ENCODE data around the gene RGPD3.
"Not testable (repeated sequence)": the region's sequence is repeated elsewhere in the genome, so short reads cannot be mapped to it uniquely, and the experiment has no call there.

The RGPD3 gene

DNA sequence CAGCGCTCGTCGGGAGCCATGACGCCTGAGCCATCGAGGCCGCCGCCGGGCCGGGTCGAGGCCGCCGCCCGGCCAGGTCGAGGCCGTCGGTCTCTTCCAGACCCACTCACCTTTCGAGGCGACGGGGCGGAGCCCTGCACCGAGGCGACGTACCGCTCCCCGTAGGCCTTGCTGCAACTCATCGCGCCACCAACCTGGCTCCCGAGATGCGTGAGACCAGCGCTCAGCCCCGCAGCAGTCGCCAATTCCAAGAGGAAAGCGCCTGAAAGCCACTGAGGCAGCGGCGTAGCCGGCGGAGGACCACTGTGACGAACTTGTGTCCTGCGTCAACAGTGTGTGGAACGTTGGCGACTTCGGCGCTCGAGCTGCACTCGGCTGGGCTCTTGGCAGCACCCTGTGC, at the start of gene RGPD3:
TSS of gene RGPD3 (minus strand) at position 307 of the 400 bp plus-strand sequence. CDS start at position 182, 125 bp downstream.
- not testable (repeated sequence) for DNase-seq (ENCODE audit: low spot score)

DNA sequence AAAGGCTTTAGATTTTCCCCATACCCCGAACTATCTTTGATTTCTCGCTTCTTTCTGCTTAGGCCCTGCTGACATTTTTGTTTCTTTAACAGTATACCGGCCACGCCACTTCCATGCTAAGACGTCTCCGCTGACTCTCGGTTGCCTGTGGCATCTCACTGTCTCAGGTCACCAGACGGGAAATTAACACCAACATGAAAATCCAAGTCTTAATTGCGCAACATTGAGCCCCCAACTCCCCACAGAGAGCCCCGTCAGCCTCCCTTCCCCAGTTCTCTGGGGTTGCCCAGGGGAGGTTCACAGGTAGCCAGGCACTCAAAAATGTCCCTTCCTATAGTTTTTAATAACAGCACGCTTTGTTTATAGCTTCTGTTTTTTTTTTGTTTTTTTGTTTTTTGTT, 49.1 kb upstream of the RGPD3 start:
- DNase-seq (ENCODE audit: low spot score): no peak

DNA sequence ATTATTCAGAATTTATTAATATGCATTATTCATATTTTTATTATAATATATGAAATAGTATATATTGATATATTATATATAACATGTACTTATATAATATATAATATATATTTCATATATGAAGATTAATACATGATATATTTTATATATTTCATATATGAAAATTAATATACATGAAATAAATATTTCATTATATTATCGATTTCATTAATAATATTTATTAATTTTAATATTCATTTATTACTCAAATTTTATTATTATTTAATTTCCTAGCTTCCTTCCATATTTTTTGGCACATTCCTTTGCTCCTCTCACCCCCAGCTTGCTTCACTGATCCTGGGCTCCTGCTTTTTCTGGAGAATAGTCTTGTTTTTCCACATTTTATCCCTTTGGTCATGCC, 48.7 kb upstream of the RGPD3 start:
- no peak for DNase-seq (ENCODE audit: low spot score)

DNA sequence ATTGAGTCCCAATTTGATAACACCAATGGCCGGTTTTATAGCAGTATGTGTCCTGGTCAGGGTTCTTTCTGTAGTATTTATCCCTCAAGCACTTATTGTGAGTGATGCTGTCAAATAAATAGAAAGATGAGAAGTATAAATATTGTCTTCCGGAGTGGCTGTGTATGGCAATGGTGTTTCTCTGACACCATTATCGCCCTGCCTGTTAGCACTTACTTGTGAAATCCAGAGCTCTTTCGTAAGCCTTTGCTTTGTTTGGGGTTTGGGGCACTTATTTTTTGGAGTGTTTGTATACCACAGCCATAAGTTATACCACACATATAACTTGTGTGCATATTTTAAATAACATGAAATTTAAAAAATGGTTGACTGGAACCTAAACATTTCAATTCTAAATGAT, 48.2 kb upstream of the RGPD3 start:
- no peak for DNase-seq (ENCODE audit: low spot score)

DNA sequence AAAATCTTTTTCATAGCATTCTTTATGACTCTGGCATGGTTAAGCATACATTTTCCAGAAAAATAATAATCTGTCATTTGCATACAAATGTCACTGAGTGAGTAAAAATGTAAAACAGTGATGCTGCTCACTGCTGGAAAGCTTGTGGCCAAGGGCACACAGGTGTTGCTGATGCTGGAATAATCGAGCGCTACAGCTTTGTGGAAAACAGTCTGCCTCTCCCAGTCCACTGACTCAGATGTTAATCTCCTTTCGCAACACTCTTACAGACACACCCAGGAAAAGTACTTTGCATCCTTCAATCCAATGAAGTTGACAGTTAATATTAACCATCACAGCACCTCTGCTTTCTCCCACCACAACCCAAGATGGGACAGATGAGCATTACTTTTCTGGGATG, 46.6 kb upstream of the RGPD3 start:
- DNase-seq (ENCODE audit: low spot score): not testable (repeated sequence)

DNA sequence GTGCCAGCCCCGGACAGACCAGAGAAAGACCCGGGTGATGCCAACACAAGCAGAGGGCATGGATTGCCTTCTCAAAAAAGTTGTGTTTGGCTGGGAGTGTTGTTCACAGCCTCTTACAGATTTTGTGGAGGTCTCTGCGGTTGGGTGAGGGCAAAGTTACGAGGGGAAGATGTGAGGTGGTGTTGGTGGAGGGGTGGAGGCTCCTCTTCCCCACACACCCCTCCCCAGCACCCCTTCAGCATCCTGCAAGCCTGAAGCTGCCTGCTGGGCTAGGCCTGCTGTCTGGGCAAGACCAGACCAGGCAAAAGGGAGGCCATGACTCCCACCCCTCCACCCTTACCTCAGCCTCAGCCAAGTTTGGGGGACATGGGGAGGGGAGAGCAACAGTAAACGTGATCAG, 45.2 kb upstream of the RGPD3 start:
- not testable (repeated sequence) for DNase-seq (ENCODE audit: low spot score)

DNA sequence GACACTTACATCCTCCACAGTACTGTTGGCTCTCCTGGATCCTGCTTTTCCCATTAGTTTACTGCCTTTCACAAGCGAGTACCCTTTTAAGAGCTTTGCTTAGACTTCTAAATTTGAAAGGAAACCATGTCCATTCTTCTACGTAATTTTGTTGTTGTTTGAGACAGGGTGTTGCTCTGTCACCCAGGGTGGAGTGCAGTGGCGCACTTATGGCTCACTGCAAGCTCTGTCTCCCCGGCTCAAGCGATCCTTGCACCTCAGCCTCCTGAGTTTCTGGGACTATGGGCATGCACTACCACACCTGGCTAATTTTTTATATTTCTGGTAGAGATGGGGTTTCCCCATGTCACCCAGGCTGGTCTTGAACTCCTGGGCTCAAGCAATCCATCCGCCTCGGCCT, 43.7 kb upstream of the RGPD3 start:
- DNase-seq (ENCODE audit: low spot score): not testable (repeated sequence)

DNA sequence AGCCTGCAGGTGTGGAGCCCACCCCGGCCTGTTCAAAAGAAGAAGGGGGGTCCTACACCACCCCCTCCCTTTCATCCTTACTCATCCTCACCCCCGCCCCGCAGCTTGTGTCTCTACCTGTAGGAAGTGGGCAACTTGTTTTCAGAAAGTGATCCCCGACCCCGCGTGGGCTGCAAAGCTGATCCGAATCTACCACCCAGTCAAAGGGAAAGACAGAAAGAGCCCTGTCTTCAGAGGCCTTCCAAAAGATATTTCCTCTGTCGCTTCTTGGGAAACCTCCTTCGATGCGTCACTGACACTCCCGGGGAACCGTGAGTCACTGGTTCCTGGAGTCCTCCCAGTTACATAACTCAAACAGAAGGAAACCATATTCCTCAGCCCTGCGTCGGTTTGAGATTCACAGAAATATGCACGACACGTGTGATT, 43.3 kb upstream of the RGPD3 start:
- peak; percentile 25 for DNase-seq (ENCODE audit: low spot score)

DNA sequence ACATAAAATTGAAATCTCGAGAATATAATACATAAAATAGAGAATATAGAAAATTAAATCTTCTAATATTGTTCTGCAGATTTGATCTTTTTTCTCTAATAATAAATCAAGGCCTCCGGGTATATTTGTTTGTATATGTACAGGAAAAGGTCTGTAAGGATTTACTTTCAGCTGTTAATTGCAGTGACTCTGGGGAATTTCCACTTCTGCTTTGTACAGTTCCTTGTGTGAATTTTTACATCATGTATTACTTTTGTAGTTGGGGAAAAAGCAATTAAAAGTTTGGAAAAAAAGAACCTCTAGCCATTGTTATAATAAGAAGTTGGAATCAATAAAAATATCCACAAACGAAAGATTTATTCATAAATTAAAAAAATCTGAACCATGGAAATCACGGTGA, 42.6 kb upstream of the RGPD3 start:
- DNase-seq (ENCODE audit: low spot score): not testable (repeated sequence)

DNA sequence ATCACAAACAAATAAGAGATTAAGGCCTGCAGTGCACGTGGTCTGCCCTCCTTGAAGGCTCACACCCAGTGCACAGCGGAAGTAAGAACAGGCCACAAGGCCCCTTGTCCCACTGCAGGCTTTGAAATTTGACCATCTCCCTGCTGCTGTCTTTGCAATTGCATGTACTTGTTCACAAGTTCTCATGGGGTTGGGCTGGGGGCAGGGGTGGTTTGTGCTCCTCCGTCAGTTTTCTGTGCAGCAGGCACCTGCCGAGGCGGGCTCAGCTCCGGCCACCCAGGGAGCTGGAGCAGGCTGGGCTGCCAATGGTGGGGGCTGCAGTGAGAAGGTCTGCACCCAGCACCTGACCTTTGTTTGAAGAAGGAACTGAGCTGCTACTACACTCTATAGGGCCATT, 41.2 kb upstream of the RGPD3 start:
- not testable (repeated sequence) for DNase-seq (ENCODE audit: low spot score)

DNA sequence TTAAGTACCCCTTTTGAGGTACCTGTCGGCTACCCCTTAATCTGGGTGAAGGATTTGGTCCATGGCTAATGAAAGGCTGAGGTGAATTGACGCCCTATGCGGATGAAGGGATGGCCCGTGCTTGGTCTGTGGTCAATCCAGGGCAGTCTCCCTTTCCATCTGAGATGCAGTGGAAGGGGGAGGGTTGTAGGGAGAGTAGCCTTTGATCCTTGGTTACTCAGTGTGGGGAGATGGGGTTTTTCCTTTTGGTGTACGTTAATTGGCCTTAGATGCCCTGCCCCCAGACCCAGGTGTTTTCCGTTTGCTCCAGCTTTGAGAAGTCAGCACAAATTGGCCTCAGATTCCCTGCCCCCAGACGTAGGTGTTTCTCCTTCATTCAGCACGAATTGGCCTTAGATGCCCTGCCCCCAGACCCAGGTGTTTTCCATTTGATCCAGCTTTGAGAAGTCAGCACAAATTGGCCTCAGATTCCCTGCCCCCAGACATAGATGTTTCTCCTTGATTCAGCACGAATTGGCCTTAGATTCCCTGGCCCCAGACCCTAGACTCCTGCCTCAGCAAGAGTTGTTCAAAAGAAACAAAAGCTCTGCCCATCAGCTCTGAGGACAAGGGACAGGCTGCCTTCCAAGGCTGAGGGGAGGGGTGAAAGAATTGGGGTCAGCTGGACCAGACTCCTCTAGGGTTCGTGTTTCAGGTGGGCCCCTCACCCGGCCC, 40.6 kb upstream of the RGPD3 start:
- not testable (repeated sequence) for DNase-seq (ENCODE audit: low spot score)

DNA sequence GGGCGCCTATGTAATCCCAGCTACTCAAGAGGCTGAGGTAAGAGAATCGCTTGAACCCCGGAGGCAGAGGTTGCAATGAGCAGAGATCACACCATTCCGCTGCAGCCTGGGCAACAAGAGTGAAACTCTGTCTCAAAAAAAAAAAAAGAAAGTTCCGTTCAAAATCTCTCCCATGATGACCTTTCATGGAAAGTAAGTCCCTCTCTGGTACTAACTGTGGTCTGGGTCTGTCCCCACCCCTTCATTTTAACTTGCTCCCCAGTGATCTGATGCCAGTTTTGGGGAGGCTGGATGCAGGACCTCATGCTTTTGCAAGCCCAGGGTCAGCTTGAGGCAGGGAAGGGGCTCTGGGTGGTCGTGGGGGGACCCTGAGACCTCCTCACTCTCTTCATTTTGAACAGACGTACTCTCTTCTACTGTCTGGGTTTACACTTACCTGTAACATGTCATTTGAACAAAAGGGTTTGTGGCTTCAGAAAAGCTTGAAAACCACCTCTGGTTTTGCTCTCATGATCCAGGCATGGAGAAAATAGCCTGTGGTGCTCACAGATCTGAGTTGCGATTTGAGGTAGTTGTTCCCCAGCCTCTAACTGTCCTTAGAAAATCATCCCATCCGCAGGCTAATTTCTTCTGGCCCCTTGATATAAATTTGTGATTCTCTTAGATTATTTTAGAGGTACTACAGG, 37.9 kb upstream of the RGPD3 start:
- DNase-seq (ENCODE audit: low spot score): not testable (repeated sequence)

DNA sequence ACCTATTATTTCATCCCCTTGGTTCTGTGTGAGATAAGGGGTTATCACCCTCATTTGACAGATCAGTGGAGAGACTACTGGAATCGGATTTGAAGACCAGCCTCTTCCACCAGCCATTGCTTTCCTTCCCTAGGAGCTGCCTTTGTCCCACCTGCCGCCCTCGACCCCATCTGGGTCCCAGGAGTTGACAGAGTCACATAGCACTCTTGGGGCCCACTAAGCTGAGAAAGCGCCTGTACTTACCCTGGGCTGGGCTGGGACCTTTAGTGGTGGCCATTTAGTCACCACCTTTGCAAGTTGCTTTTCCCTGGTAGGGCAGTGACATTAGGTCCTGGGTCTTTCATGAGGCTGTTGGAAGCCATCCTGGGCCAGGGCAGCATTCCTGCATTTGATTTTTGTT, 36.6 kb upstream of the RGPD3 start:
- DNase-seq (ENCODE audit: low spot score): not testable (repeated sequence)

DNA sequence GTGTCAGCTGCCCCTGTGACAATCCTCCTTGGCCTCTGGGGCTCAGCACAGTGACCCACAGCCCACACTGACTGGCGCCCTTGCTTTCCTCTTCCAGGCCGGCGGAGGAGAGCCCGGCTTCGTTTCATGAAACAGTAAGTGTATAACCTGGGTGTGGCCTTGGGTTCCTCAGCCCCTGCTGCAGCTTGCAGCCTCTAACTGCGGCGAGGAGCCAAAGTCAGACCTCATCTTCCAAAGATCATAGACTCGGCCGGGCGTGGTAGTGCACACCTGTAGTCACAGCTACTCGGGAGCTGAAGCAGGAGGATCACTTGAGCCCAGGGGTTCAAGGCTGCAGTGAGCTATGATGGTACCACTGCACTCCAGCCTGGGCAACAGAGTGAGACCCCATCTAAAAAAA, 36.0 kb upstream of the RGPD3 start:
- not testable (repeated sequence) for DNase-seq (ENCODE audit: low spot score)

DNA sequence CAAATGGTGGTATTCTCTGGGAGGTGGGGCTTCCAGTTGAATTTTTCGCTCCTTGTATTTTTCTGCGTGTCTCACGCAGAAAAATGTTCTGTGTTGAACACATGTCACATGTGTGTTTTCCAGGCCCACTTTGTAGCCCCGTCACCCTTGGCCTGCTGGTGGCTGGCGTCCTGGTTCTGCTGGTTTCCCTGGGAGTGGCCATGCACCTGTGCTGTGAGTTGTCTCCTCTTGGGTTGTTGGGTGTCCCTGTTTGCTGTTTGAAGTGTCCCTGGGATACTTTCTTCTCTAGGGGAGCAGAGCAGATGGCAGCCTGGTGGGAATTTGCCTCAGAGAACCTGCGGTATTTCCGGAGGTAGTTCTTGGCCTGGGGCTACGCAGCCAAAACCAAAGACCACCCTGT, 34.1 kb upstream of the RGPD3 start:
- not testable (repeated sequence) for DNase-seq (ENCODE audit: low spot score)

DNA sequence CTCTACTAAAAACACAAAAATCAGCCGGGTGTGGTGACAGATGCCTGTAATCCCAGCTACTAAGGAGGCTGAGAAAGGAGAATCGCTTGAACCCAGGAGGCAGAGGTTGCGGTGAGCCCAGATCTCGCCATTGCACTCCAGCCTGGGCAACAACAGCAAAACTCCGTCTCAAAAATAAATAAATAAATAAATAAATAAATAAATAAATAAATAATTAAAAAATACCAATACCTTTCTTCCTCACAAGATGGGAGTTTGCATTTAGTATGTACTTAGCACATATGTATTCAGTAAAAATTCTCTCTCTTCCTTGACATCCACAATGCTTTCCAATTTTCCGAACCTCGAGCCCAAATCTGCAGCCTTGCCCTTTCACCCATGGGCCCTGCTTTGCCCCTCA, 32.1 kb upstream of the RGPD3 start:
- not testable (repeated sequence) for DNase-seq (ENCODE audit: low spot score)

DNA sequence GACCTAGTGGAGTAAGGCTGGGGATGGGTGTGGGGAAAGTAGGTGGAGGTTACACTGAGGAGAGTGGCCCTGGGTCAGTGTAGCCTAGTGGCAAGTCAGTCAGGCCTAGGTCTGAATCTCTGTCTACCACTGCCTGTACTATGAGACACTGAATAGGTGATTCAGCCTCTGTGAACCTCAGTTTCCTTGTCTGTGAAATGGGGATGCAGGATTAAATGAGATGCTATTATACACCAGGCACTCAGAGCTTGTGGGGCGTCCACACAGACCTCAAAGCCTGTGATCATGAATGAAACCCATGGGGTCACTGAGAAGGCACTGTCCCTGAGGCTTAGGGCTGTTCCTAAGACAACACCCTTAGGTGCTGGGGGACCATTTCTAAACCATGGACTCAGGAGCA, 30.3 kb upstream of the RGPD3 start:
- DNase-seq (ENCODE audit: low spot score): not testable (repeated sequence)

DNA sequence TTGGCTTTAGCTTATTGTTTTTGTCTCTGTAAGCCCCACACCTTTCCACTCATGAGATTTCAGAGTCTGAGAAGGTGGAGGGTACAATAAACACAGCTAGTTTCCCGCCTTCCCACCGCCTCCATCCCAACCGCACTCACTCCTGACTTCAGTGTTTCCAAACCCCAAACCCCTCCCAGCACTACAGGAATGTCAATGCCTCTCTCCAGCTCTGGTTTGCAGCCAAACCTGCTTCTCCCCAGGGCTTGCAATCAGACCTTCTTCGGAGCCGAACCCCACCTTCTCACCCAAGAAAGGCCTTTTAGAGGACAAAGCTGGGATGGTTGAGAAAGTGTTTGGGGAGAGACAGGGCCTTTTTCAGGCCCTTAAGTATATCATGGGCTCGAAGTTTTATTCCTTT, 24.7 kb upstream of the RGPD3 start:
- DNase-seq (ENCODE audit: low spot score): not testable (repeated sequence)

DNA sequence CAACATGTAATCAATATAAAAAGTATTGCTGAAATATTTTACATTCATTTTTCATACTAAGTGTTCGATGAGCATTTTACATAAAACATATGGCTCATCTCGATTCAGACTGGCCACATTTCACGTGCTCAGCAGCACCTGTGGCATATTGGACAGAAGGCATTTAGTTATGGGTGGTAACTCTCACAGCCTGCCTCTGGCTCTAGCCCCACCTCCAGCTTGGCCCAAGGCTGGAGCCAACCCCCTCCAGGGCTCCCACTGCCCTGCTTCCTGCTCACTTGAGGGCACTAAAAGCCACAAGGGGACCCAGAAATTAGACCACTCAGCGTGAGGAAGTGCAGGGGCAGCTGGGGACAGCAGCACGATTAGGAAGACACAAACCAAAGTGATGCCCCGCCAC, 24.2 kb upstream of the RGPD3 start:
- DNase-seq (ENCODE audit: low spot score): not testable (repeated sequence)

DNA sequence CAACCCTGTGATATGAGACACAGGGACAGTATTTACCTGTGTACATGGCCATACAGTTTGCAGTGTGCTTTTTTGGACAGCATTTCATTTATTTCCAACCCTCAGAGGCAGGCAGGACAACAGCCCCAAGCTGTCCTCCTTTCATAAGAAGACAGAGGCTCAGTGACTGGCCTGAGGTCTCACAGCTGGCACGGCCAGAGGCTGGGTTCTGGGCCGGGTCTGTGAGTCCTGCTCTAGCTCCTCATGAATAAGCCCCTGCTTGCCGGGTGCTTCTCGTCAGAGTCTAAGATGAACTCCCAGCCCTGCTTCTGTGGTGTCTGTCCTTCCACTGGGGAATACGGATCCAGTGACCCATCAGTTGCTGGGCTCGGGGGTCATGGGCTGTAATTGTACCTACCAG, 21.5 kb upstream of the RGPD3 start:
- not testable (repeated sequence) for DNase-seq (ENCODE audit: low spot score)

DNA sequence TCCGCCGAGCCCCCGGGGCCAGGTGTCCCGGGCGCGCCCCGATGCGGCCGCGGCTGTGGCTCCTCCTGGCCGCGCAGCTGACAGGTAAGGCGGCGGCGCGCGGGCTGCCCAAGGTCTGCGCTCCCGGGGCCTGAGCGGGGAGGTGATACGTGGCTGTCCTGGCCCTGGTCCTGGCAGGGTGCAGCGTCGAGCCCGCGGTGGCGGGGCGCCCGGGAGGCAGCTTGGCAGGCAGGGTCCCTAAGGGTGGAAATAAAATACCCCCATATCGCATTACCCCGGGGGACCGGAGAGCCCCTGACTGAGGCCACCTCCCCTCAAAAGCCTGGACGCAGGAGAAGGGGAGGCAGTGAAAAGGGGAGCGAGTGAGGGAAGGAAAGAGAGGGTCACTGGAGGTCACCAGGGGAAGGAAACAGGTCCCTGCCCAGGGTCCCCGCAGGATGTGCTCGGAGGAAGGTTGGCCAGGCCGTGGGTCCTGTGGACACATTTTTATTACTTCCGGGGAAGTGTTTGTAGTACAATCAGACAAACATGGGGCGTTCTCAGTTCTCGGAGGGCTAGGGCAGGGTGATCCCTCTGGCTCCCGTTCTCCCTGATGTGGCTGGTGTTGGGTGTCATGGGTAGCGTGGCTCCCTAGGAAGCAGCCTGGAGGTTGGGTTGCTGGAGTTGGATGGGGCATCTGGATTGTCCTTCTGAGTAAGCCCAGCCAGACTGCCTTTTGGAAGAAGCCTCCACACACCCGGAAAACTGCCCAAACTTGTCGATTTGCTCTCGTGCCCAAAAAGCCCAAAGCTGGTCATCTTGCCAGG, 19.4 kb upstream of the RGPD3 start:
- DNase-seq (ENCODE audit: low spot score): not testable (repeated sequence)

DNA sequence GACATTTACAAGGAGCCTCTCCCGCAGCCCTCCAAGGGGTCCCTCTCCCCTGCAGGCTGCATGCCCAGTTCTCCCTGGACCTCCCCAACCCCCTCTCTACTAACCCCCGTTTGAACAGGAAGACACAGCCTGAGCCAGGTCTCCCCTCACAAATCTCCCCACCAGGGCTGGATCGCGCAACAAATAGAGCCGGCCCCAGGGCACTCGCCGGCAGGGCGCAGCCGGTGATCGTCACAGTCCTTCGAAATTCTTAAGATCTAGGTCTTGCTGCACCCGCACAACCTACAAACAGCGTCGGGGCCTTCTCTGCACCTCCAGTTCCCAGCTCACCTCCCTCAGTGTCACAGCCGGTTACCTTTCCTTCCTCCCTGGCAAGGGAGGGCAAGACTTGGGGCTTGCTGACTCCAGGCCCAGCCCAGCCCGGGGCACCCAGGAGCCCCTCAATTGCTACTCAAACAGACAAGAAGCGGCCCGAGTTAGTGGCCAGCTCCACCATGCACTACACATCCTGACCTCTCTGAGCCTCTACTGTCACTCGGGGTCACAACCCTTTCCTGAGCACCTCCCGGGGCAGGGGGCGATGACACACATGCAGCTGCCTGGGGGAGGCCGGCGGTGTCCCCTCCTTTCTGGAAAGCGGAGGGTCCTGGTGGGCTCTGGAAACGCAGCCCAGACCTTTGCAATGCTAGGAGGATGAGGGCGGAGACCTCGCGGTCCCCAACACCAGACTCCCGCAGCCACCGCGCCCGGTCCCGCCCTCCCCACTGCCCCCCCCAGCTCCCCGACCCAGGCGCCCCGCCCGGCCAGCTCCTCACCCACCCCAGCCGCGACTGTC, 18.6 kb upstream of the RGPD3 start, which contains the start of gene CD8B2:
TSS of gene CD8B2 (plus strand) at position 814 of the 835 bp plus-strand sequence. CDS start 63 bp downstream, outside the sequence.
- not testable (repeated sequence) for DNase-seq (ENCODE audit: low spot score)
